Measurements from ENCODE around the gene RGS3.

RGS3 gene

GRCh38 chr9:113581865-113582697, 118.6 kb downstream of the RGS3 start:
- peak; percentile 99 for FAIRE-seq
- peak; percentile 88 for DNase-seq (ENCODE audit: insufficient read length, low spot score)

- DNase-seq (ENCODE audit: insufficient read length, low spot score) (no peak), FAIRE-seq (peak; percentile 53)
Observed at GRCh38 chr9:113582698-113583200, 119.2 kb downstream of the RGS3 start.

- FAIRE-seq (no peak), DNase-seq (ENCODE audit: insufficient read length, low spot score) (no peak)
Observed at GRCh38 chr9:113583511-113584427, 120.2 kb downstream of the RGS3 start.

GRCh38 chr9:113584428-113585084, 121.0 kb downstream of the RGS3 start:
- no peak for DNase-seq (ENCODE audit: insufficient read length, low spot score)
- no peak for FAIRE-seq

GRCh38 chr9:113585085-113585442, 121.5 kb downstream of the RGS3 start:
- FAIRE-seq (no peak), DNase-seq (ENCODE audit: insufficient read length, low spot score) (no peak)

GRCh38 chr9:113585555-113585954, 122.0 kb downstream of the RGS3 start:
- FAIRE-seq (no peak), DNase-seq (ENCODE audit: insufficient read length, low spot score) (no peak)

- FAIRE-seq (no peak), DNase-seq (ENCODE audit: insufficient read length, low spot score) (no peak)
Observed at GRCh38 chr9:113587471-113588031, 124.0 kb downstream of the RGS3 start.

- no peak for FAIRE-seq
- DNase-seq (ENCODE audit: insufficient read length, low spot score) = no peak
Observed at GRCh38 chr9:113588242-113588810, 124.8 kb downstream of the RGS3 start.

- no peak for DNase-seq (ENCODE audit: insufficient read length, low spot score)
- FAIRE-seq = no peak
Observed at GRCh38 chr9:113588936-113589335, 125.4 kb downstream of the RGS3 start.

GRCh38 chr9:113589407-113589806, 125.9 kb downstream of the RGS3 start:
- DNase-seq (ENCODE audit: insufficient read length, low spot score) (no peak), FAIRE-seq (no peak)

- FAIRE-seq (no peak), DNase-seq (ENCODE audit: insufficient read length, low spot score) (no peak)
Observed at GRCh38 chr9:113589890-113590289, 126.4 kb downstream of the RGS3 start.

- FAIRE-seq (no peak), DNase-seq (ENCODE audit: insufficient read length, low spot score) (no peak)
Observed at GRCh38 chr9:113590389-113590788, 126.9 kb downstream of the RGS3 start.

- peak; percentile 90 for FAIRE-seq
Observed at GRCh38 chr9:113590991-113591898, 127.7 kb downstream of the RGS3 start.

GRCh38 chr9:113591899-113592625, 128.5 kb downstream of the RGS3 start:
- FAIRE-seq = no peak
- DNase-seq (ENCODE audit: insufficient read length, low spot score) = no peak

More at GRCh38 chr9:113590991-113591898, 127.7 kb downstream of the RGS3 start:
- peak; percentile 63 for DNase-seq (ENCODE audit: insufficient read length, low spot score)

GRCh38 chr9:113592876-113593575, 129.5 kb downstream of the RGS3 start:
- FAIRE-seq = no peak
- no peak for DNase-seq (ENCODE audit: insufficient read length, low spot score)

GRCh38 chr9:113593682-113594281, 130.3 kb downstream of the RGS3 start:
- DNase-seq (ENCODE audit: insufficient read length, low spot score) = peak; percentile 67
- FAIRE-seq = peak; percentile 88

GRCh38 chr9:113594484-113595299, 131.2 kb downstream of the RGS3 start:
- no peak for DNase-seq (ENCODE audit: insufficient read length, low spot score)
- no peak for FAIRE-seq

Data from GM19239 (cell line).